HuH-7.5 (cell line): Measurements from ENCODE around the gene FCRL4.
"Not testable (repeated sequence)": the region's sequence is repeated elsewhere in the genome, so short reads cannot be mapped to it uniquely, and the experiment has no call there.

Source experiments
- DNase-seq: peaks from one replicate; pipeline ENCODE4 v3.0.0; 2011; ENCODE audit warnings: low spot score

FCRL4 gene

DNA sequence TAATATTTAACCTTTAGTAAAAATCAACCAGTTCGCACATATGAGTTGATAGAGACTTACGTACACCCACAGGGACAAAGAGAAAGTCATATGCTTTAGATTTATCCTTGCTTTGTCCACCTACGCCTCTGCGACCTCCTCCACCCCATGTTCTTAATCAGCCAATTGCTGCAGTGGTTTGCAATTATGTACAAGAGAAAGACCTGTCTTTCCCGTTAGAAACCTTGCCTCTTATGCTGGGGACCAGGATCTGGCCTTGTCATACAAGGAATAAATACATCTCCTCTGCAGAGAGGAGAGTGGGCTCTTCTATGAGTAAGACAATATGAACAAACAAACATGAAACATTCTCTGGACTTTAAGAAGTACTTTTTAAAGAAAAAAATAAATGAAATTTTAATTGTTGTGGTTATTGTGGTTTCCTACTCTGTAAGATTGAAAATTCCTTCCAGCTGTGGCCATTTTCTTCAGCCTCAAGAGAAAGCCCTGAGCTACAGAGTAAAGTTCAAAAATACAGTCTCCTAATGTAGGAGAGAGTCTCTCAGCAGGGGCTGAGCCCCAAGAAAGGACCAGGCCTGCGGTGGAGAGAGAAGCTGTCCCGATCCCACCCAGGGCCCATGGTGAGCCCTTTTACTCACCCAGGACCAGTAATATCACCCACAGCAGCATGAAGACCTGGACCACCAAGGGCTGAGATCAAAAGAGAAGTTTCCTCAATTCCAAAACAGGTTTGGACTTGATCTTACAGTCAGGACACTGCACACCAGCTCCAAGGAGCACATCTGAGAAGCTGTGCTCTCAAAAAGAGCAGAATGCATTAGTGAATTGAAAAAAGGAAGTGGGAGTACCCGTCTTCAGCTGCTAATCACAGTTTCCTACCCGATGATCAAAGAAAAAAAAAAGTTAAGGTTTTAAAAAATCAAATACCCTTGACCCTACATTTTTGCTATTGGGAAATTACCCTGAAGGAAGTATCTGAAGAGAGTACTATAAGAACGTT is 45.9 kb downstream of the FCRL4 start, which contains the start of gene FCRL5:
Gene FCRL5 (minus strand): TSS at position 822 of the 1,000 bp plus-strand sequence. CDS start 153 bp downstream, at position 669.
- no peak for DNase-seq

DNA sequence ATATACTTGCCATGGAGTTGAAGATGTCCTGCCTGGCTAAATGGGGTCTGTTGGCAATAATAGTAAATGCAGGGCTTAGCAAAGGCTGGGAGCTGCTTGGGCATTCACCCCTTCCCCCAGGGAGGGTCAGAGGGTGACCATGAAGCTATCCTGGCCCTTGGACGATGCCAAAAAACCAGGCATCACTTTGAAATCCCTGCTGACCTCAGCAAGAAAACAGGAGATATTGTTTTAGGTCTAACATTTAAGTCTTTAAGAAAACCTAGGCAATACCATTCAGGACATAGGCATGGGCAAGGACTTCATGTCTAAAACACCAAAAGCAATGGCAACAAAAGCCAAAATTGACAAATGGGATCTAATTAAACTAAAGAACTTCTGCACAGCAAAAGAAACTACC is 49.8 kb downstream of the FCRL4 start:
- not testable (repeated sequence) for DNase-seq

DNA sequence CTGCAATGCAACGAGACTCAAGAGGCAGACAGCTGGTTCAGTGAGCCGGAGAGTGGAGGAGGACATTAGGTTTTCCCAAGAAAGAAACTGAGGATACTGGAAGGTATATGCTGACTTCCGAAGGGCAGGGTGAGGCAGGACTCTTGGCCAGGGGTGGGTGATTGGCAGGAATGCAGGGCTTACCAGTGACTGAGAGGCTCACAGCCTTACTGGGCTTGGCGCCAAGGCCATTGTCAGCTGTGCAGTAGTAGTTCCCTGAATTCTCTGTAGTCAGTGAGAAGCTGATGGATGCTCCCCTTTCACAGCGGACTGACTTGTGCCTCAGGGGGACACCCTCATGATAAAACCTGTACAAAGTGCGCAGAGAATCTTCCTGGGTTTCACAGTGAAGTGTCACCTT is 55.2 kb downstream of the FCRL4 start:
- no peak for DNase-seq

DNA sequence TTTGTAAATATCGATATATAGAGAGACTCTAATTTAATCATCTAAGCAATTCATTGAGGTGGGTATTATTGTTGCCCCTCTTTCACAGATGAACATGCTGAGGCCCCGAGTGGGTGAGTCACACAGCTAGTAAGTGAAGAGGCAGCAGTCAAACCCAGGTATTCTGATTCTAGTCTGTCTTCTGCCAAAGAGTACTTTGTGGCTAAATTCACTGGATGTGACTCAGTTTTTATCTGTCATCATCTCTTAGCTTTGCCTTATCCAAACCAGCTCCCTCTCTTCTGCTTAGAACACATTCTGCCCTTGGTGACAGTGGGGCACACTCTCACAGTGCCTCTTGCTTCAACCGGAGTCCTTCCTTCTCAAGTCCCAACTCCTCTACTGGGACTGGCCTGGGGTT is 57.0 kb downstream of the FCRL4 start:
- no peak for DNase-seq

DNA sequence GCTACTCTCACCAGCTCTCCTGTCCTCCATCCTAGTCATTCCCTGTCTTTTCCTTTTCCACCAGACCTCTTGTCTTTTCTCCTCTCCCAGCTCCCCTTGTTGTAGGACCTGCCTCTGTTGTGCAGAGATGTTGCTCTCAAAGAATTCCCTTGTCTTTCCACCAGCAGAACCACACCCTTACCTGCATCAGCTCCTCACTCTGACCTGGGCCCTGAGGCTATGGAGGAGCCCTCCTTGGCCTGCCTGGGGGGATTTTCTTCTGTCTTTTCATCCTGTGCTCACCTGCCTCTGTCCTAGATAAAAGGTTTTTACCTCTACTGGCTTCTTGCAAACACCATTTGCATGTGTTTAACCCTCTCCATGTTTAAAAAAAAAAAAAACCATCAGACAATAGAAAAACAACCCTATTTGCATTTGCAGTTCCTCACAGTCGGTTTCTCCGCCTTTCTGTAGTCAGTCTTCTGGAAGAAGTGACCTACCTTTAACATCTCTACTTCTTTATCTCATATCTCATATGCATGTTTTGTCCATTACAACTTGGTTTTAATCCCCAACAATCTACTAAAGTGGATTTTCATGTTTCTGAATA is 57.6 kb downstream of the FCRL4 start:
- DNase-seq = no peak

DNA sequence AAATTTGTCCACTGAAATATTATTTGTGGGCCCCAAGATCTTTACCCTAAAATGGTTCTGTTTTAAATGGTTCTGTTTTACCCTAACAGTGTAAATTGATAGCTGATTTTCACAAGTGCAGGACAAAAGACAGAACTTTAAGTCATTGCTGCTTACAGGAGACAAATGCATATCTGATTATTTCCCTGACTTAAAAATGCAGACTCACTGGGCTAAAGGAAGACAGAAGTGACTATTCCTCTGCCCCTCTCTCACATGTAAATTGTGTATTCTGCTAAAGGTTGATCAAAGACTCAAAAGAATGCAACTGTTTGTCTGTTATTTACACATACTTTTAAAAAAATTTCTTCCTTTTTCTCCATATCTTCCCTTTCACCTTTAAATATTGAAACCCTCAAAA is 58.3 kb downstream of the FCRL4 start:
- DNase-seq = no peak

DNA sequence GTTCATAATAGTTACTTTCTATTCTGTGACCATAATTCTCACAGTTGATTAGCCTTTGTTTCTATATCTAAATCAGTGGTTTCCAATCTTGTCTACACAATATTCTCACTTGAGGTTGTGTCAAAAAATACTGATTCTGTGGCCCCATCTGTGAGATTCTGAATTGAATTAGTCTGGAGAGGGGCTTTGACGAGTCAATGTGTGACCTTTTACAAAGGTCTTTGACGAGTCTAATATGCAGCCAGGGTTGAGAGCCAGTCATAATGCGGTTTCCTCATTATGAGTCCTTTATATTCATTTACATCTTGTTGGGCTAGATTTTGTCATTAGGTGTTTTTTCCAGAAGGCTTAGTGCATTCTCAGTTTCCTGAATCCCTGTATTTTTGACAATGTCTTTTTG is 65.3 kb downstream of the FCRL4 start:
- DNase-seq = no peak

DNA sequence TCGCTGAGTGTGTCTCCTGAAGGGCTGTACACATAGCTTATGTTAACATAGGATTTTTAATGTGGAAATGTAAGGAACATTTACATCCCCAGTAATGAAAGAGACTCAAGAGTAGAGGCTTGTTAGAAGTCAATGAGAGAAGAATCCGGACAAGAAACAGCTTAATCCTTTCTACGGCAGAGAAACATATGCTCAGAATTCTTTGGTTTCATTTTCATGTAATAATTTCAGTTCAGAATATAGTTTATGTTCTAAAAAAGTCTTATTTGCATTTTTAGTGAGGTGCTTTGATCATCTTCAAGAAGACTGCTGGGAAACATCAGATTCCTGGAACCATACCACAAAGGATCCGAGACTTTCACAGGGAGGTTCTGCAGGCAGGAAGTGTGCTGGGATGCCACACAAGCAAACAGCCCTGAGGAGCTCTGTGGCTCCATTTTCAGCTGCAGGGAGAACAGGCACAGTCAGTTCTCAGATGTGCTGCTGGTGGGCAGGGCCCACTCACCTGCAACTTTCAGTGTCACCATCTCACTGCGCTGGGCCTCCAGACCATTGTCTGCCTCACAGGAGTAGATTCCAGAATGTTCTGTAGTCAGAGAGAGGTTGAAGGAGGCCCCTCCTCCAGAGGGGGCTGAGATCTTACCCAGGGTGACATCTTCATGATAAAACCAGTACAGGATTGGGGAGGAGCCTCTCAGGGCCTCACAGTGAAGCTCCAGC is 74.0 kb downstream of the FCRL4 start:
- DNase-seq = no peak
